ENCODE results near the gene NHSL2.

GRCh38 chrX:72062916-72063315 lies 152.3 kb downstream of the NHSL2 start:
- TF ChIP-seq CTCF (IDR thresholded peaks at IDR 0.05): no peak
- no peak for TF ChIP-seq POLR2A (IDR thresholded peaks at IDR 0.05)

All from uterus (tissue), 2 donors.